ENCODE data around the gene CCDC116.
"Not testable (repeated sequence)": the region's sequence is repeated elsewhere in the genome, so short reads cannot be mapped to it uniquely, and the experiment has no call there.

The CCDC116 gene

GRCh38 chr22:21652010-21652546, 19.5 kb downstream of the CCDC116 start:
- DNase-seq (ENCODE audit: low spot score) = peak; percentile 96

- DNase-seq (ENCODE audit: low spot score) = no peak
Measured at GRCh38 chr22:21652547-21653545, 20.3 kb downstream of the CCDC116 start.

- no peak for DNase-seq (ENCODE audit: low spot score)
Measured at GRCh38 chr22:21657020-21657359, 24.4 kb downstream of the CCDC116 start.

DNA sequence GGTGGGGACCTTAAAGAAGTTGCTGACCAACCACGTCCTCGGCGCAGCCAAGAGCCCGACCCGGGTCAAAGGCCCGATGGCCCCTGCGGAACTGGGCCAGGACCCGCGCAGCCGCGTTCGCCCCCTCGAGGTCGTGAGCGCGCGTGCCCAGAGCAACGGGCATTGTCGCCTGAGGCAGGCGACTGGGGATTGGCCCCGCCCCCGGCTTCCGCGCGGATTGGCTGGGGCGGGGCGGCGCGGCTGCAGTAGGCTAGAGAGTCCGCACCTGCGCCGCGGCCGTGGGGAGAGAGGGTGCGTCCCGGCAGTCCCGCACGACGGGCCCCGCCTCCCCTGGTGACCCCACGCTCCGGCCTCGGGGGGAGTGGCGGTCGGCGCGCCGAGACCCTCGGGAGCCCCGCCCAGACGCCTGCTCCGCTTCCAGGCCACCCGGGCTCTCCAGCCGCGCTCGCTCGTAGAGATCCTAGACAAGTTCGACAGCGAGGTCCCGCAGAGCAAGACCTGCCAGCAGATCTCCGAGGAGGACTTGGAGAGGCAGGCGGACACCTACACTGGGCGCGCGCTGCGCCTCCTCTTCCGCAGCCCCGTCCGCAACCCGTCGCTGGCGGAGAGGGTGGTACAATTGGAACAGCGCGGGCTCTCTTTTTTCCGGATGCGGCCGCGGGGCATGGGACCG, 24.9 kb downstream of the CCDC116 start:
- DNase-seq (ENCODE audit: low spot score) = peak; percentile 83

- DNase-seq (ENCODE audit: low spot score) = no peak
Measured at GRCh38 chr22:21659864-21660525, 27.4 kb downstream of the CCDC116 start.

DNA sequence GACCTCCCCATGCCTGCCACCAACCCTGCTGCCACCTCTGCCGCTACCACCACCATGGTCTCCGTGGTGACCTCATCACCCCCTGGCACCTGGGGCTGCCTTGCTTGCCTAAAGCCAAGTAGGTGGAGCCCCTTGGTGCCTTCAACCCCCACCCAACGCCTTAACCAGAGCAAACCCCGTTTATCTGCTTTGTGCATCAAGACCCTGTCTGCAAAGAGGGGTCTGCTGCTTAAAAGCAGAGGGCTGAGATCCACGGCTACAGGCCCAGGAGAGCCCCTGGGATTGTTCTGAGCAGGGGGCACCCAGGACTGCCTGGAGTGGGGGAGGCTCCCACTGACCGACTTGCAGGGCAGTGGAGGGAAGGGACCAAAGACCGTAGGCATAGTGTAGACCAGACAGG, 28.3 kb downstream of the CCDC116 start:
- DNase-seq (ENCODE audit: low spot score) = no peak

DNA sequence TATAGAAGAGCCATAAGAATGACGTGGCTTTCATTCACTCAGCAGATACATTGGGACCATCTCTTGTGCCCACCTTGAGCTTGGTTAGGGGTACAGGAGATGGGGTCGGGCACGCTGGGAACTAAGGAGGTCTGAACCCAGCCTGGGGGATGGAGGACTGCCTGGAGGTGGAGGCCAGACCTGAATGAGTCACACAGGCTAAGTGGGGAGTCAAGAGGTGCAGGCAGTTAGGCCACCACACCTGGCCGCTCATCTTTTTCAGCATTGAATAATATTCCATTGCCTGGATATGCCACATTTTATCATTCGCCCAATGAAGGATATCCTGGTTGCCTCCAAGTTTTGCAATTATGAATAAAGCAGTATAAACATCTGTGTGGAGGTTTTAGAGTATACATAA, 29.4 kb downstream of the CCDC116 start:
- DNase-seq (ENCODE audit: low spot score) = no peak

DNA sequence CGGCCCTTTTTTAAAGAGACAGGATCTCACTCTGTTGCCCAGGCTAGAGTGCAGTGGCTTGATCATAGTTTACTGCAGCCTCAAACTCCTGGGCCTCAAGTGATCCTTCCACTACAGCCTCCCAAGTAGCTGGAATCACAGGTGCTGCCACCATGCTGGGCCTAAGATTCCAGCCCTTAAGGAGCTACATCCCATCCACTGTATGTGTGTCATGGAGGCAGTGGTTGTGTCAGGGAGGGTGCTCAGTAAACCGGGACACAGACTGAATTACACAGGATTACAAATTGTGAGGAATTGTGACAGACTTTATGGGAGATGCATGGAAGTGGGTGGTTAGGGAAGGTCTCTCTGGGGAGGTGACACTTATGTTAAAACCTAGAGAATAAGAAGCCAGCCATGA, 31.2 kb downstream of the CCDC116 start:
- no peak for DNase-seq (ENCODE audit: low spot score)

GRCh38 chr22:21665047-21665851, 32.7 kb downstream of the CCDC116 start:
- DNase-seq (ENCODE audit: low spot score) = no peak

DNA sequence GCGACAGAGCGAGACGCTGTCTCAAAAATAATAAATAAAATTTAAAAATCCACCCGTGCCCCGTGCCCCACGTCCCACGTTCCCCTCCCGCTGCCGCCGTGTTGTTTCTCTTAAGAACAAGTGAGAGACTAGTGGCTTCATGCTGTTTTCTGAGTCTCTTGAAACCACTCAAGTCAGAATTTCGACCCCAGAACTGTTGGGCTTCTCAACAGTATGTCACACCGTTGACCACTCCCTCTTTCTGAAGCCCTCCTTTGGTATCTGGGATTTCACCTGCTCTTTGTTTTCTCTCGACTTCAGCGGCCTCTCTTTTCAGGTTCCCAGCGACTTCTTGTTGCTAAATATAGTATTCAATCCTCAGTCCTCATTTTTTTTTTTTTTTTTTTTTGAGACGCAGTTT, 34.2 kb downstream of the CCDC116 start:
- DNase-seq (ENCODE audit: low spot score) = no peak

DNA sequence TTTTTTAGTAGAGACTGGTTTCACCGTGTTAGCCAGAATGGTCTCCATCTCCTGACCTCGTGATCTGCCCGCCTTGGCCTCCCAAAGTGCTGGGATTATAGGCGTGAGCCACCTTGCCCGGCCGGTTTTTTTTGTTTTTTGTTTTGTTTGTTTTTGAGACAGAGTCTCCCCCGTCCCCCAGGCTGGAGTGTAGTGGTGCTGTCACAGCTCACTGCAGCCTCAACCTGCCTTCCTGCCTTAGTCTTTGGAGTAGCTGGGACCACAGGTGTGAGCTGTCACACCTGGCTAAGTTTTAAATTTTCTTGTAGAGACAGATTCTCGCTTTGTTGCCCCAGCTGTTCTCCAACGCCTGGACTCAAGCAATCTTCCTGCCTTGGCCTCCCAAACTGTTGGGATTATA, 36.5 kb downstream of the CCDC116 start:
- no peak for DNase-seq (ENCODE audit: low spot score)

- no peak for DNase-seq (ENCODE audit: low spot score)
Measured at GRCh38 chr22:21672107-21672629, 39.6 kb downstream of the CCDC116 start.

- DNase-seq (ENCODE audit: low spot score) = no peak
Measured at GRCh38 chr22:21673534-21674321, 41.2 kb downstream of the CCDC116 start.

DNA sequence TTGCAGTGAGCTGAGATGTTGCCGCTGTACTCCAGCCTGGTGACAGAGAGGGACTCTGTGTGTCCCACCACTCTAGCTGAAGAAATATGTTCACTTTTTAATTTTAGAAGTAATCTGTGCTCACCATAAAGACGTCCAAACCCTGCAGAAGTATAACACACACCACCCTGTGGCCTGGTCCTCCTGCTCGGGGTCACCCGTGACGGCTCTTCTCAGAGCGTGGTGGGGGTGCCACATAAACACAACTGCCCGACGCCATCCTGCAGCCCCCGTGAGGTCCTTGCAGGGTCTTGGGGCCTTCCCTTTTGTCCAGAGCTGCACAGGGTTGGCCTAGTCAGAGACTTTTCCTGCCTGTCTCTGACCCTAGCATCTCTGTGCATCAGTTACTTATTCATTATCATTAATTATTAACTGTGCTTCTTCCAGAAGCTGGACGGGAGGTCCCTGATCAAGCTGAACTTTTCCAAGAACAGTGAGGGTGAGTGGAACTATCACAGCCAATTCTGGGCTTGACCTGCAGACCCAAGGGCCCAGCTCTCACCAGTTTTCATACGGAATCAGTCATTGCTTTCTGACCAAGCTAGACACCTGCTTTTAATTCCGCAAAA, 42.2 kb downstream of the CCDC116 start:
- no peak for DNase-seq (ENCODE audit: low spot score)

GRCh38 chr22:21677606-21678443, 45.3 kb downstream of the CCDC116 start:
- DNase-seq (ENCODE audit: low spot score) = no peak

- not testable (repeated sequence) for DNase-seq (ENCODE audit: low spot score)
Measured at GRCh38 chr22:21678842-21679241, 46.3 kb downstream of the CCDC116 start.

- DNase-seq (ENCODE audit: low spot score) = no peak
Measured at GRCh38 chr22:21679383-21679782, 46.8 kb downstream of the CCDC116 start.

DNA sequence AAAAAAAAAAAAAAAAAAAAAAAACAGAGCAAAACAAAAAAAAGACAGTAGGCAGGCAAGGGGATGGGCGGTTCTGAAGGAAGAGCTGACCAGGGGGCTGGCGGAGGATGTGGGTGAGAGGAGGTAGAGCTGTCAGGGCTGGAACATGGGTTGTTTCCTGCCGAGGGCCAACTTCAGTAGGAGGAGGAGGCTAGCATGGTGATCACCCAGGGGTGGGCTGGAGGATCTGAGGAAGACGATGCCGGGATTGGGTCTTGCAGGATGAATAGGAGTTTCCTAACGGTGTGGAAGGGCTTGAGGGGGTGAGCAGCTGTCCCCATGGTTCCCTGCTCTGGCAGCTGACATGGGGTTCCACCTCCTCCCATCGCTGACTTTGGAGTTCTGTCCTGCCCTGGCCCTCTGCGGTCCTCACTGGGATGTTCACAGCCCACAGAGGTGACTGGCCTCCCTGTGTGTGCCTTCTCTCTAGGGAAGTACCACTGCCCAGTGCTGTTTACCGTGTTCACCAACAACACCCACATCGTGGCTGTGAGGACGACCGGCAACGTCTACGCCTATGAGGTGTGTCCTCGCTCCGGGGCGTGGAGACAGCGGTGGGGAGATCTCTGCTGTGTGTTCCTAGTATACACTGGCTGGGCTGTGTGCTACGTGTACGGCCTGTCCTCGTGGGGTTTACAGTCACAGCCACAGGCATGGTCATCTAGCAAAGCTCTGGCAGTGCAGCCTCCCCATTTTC, 48.4 kb downstream of the CCDC116 start:
- no peak for DNase-seq (ENCODE audit: low spot score)
